GM20000 (cell line): ENCODE data around the gene KRT28.

Experiments
- DNase-seq: peaks from one replicate; pipeline ENCODE4 v3.0.0; 2012; ENCODE audit warnings: low spot score
- TF ChIP-seq, protein P1 (sequence below): IDR thresholded peaks from 2 replicates; pipeline ENCODE4 v1.5.1; 2012; ENCODE audit warnings: mild to moderate bottlenecking, control low read depth; ENCODE audit errors: extremely low read depth, missing control alignments

KRT28 gene

DNA sequence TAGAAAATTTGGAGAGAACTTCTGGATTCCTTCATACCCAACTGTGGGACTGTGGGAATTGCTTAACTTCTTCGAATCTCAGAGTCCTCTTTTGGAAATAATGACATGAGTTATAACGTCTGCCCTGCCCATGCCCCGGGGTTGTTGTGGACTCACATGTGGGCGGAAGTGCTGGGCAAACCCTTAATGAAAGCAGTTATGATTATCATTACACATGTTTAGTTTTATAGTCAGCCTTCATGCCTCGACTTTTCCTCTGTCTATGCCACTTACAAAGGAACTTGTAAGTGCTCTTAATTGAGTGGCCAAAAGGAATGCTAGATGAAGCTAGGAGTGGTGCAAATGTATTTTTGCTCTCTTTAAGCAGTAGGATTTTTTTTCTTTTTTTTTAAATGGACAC, 21.3 kb downstream of the KRT28 start:
- DNase-seq = no peak
- TF ChIP-seq, protein P1, sequence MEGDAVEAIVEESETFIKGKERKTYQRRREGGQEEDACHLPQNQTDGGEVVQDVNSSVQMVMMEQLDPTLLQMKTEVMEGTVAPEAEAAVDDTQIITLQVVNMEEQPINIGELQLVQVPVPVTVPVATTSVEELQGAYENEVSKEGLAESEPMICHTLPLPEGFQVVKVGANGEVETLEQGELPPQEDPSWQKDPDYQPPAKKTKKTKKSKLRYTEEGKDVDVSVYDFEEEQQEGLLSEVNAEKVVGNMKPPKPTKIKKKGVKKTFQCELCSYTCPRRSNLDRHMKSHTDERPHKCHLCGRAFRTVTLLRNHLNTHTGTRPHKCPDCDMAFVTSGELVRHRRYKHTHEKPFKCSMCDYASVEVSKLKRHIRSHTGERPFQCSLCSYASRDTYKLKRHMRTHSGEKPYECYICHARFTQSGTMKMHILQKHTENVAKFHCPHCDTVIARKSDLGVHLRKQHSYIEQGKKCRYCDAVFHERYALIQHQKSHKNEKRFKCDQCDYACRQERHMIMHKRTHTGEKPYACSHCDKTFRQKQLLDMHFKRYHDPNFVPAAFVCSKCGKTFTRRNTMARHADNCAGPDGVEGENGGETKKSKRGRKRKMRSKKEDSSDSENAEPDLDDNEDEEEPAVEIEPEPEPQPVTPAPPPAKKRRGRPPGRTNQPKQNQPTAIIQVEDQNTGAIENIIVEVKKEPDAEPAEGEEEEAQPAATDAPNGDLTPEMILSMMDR = no peak

DNA sequence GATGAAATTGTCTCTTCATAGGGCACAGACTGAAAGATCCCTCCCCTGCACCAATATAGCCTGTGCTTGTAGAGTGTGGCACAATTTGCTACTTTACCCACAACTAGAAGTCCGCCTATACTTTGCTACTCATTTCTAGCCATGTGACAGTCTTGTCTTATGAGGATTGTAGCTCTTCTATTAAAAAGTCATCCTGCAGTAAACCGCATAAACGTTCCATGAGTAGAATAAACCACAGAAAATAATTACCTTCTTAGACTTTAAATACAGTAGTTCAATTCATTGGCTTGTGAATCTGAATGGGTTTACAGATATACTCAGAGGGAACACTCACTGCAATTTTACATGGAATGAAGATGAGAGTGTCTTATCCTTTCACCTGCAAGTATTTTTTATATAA, 21.8 kb downstream of the KRT28 start:
- TF ChIP-seq, protein P1 = no peak

DNA sequence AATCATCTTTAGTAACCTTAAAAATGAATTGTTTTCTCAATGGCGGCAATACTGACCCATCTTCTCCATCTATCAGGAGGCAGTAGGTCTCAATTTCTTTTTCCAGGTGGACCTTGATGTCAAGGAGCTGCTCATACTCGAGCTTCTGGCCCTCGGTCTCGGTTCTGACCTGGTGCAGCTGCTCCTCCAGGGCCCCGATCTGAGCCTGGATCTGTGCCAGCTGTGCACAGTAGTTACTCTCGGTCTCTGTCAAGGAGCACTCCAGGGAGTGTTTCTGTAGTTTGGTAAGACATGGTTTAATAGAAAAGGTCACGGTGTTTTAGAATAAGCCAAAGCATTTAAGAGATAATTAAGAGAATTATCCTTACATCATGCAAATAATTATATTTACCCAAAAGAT, 22.3 kb downstream of the KRT28 start:
- no peak for DNase-seq
- TF ChIP-seq, protein P1 = no peak

More for the DNA sequence above, 21.8 kb downstream of the KRT28 start:
- DNase-seq = no peak

DNA sequence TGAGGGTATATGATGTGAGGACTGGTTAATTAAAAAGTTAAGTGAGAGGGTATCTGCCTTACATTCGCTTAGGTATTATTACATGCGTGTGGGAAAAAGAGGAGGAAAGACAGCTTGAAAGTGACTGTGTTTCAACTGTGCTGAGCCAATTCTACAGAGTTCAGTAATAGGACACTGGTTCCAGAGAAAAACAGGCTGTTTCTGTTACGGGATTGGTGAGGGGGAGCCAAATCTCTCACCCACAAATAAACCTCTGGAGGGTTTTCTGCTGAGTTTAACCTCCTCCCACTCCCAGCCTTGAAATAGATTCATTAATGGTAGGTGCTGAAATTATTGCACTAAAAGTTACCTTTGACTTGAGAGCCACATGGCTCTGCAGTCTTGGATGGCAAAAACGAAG, 23.8 kb downstream of the KRT28 start:
- DNase-seq = no peak
- TF ChIP-seq, protein P1 = no peak

DNA sequence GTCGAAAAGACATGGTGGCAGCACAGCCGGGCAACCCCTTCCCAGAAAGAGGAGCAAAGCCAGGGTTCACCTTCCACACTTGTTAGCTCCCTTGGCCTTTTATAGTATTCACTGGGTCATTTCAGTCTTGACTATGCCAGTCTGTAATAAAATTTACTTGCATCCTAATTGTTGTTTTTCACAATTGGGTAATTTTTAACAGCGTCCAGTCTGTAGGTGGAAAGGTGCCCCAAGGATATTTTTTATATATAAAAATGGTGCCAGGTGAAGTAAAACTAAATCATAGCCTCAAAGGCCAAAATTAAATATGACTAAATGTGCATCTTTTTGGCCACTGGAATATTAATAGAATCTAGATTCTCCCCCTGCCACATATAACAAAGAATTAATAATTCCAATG, 27.7 kb downstream of the KRT28 start, which contains the start of gene KRT26:
Gene KRT26 (minus strand): TSS at position 101 of the 400 bp plus-strand sequence. CDS start 88 bp downstream, at position 13.
- TF ChIP-seq, protein P1 = no peak
- DNase-seq = no peak

DNA sequence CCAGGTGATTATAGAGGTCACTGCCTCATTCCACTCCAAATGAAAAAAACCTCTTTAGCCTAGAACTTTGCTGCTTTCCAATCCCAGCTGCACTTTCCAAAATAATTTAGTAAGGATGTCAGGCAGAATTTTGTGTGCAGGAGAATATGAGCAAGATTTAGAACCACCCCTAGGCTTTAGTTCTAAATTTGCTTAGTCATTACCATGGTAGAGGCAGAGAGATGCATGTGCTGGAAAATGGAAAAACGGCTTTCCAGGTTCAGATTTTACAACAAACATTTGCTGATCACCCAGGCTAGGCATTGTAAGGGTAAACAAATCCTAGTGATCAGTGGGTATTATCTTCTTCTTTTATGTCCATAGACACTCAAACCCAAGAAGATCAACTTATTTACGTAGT, 34.1 kb downstream of the KRT28 start:
- DNase-seq = no peak
- TF ChIP-seq, protein P1 = no peak

DNA sequence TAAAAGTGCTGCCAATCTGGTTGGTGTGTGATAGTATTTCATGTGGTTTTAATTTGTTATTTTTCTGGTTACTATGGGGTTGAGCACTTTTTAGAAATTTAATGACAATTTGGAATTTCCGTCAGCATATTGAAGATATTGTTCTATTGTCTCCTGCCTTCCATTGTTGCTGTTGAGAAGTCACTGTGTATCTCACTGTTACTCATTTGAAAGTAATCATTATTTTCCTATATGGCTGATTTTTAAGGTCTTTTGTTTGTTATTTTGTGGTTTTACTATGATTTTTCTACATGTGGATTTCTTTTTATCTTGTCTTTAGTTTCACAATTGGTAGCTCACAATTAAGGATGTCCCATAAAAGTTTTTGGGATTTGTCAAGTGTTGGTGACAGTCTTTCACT, 36.0 kb downstream of the KRT28 start:
- TF ChIP-seq, protein P1 = no peak
- no peak for DNase-seq
